ENCODE results near the gene RABL3.

- TF ChIP-seq CTCF (conservative IDR thresholded peaks at IDR 0.05 in 1 of 2, IDR thresholded peaks at IDR 0.05 in 1 of 2; ENCODE audit: low read depth in 1 of 2, low read length in 2 of 2) (no peak), EZH2 (IDR thresholded peaks at IDR 0.05; ENCODE audit: low read length, missing control alignments) (no peak)
These were observed 20.3 kb upstream of the RABL3 start for GRCh38 chr3:120762615-120763014.

Data from fibroblast of lung (primary cell).